Trophoblast cell (in vitro differentiated cells and primary cell): ENCODE data around the gene GGA3. TPM values are rescaled to one million over a fixed set of nuclear protein-coding genes. Genes with fewer than 3 reads are reported as not detected.

Source experiments
- DNase-seq, 2 donors: peaks; one replicate each; pipeline ENCODE4 v3.0.0-alpha.2; 2016
- H2AFZ ChIP-seq: 2 replicates; pipeline ENCODE4 v1.6.1; 2013; ENCODE audit warnings: low read length, moderate library complexity, mild to moderate bottlenecking; ENCODE audit not compliant: insufficient read depth, poor library complexity
- H2AK5ac ChIP-seq: 2 replicates; pipeline ENCODE4 v1.6.1; 2013; ENCODE audit warnings: mild to moderate bottlenecking, low read length
- H2BK120ac ChIP-seq: 2 replicates; pipeline ENCODE4 v1.6.1; 2013; ENCODE audit warnings: low read length, mild to moderate bottlenecking, moderate library complexity; ENCODE audit not compliant: insufficient read depth, poor library complexity
- H2BK12ac ChIP-seq: 2 replicates; pipeline ENCODE4 v1.6.1; 2013; ENCODE audit warnings: mild to moderate bottlenecking, low read length, moderate library complexity
- H2BK5ac ChIP-seq: 2 replicates; pipeline ENCODE4 v1.6.1; 2013; ENCODE audit warnings: low read length, low read depth, moderate library complexity, mild to moderate bottlenecking; ENCODE audit not compliant: poor library complexity
- H3K14ac ChIP-seq: 2 replicates; pipeline ENCODE4 v1.6.1; 2013; ENCODE audit warnings: mild to moderate bottlenecking, low read length
- H3K18ac ChIP-seq: 2 replicates; pipeline ENCODE4 v1.6.1; 2013; ENCODE audit warnings: mild to moderate bottlenecking, low read length
- H3K23ac ChIP-seq: 2 replicates; pipeline ENCODE4 v1.6.1; 2013; ENCODE audit warnings: low read length
- H3K27ac ChIP-seq: 2 replicates; pipeline ENCODE4 v1.5.1; 2013; ENCODE audit warnings: low read depth, mild to moderate bottlenecking, inconsistent platforms, low read length, moderate library complexity
- H3K27me3 ChIP-seq: 2 replicates; pipeline ENCODE4 v1.6.1; 2013; ENCODE audit warnings: inconsistent platforms, mild to moderate bottlenecking, low read length, moderate library complexity; ENCODE audit not compliant: insufficient read depth
- H3K36me3 ChIP-seq, 2 experiments: 1 replicate in 1 of 2; 2 replicates in 1 of 2; pipeline ENCODE4 v1.6.1; 2013; ENCODE audit warnings: low read length in 2 of 2, mild to moderate bottlenecking in 2 of 2, moderate library complexity in 1 of 2; ENCODE audit not compliant: insufficient read depth in 2 of 2, control insufficient read depth in 1 of 2
- H3K4ac ChIP-seq: 2 replicates; pipeline ENCODE4 v1.6.1; 2013; ENCODE audit warnings: low read depth, mild to moderate bottlenecking, low read length, moderate library complexity
- H3K4me1 ChIP-seq, 2 experiments: 1 replicate in 1 of 2; 2 replicates in 1 of 2; pipeline ENCODE4 v1.6.1; 2013; ENCODE audit warnings: low read length in 2 of 2, mild to moderate bottlenecking in 2 of 2, moderate library complexity in 1 of 2; ENCODE audit not compliant: insufficient read depth in 2 of 2, control insufficient read depth in 1 of 2
- H3K4me2 ChIP-seq: 2 replicates; pipeline ENCODE4 v1.6.1; 2013; ENCODE audit warnings: inconsistent platforms, mild to moderate bottlenecking, low read length, moderate library complexity
- H3K4me3 ChIP-seq: 2 replicates; pipeline ENCODE4 v1.5.1; 2013; ENCODE audit warnings: mild to moderate bottlenecking, low read depth, low read length, inconsistent platforms
- H3K79me1 ChIP-seq: one replicate; pipeline ENCODE4 v1.6.1; 2013; ENCODE audit warnings: low read length
- H3K79me2 ChIP-seq: 2 replicates; pipeline ENCODE4 v1.6.1; 2013; ENCODE audit warnings: low read length, mild to moderate bottlenecking; ENCODE audit not compliant: control insufficient read depth, insufficient read depth, poor library complexity
- H3K9ac ChIP-seq: 2 replicates; pipeline ENCODE4 v1.6.1; 2013; ENCODE audit warnings: mild to moderate bottlenecking, low read length
- H3K9me3 ChIP-seq: 2 replicates; pipeline ENCODE4 v1.6.1; 2013; ENCODE audit warnings: low read depth, mild to moderate bottlenecking, control low read depth, inconsistent platforms, low read length; ENCODE audit not compliant: insufficient read depth
- H4K12ac ChIP-seq: 2 replicates; pipeline ENCODE4 v1.6.1; 2013; ENCODE audit warnings: low read depth, mild to moderate bottlenecking, low read length, moderate library complexity
- H4K8ac ChIP-seq: 2 replicates; pipeline ENCODE4 v1.6.1; 2013; ENCODE audit warnings: low read depth, mild to moderate bottlenecking, low read length, moderate library complexity
- H4K91ac ChIP-seq: one replicate; pipeline ENCODE4 v1.6.1; 2013; ENCODE audit warnings: low read depth, mild to moderate bottlenecking, low read length, moderate library complexity
- WGBS: extraction: QIAGEN DNeasy Blood & Tissue Kit; methylation state at CpG from one replicate; pipeline ENCODE4 v1.1.7; 2013; ENCODE audit warnings: missing lambda C conversion rate; ENCODE audit not compliant: insufficient read length, insufficient coverage; ENCODE audit errors: extremely low coverage; 5-methylcytosine and 5-hydroxymethylcytosine counted together
- polyA plus RNA-seq: library from polyadenylated mRNA; stranded (reverse); fragments of 200-250 nt; gene quantifications from 2 replicates; pipeline ENCODE4 v1.2.3, GENCODE V29; 2013

Gene GGA3, protein sequence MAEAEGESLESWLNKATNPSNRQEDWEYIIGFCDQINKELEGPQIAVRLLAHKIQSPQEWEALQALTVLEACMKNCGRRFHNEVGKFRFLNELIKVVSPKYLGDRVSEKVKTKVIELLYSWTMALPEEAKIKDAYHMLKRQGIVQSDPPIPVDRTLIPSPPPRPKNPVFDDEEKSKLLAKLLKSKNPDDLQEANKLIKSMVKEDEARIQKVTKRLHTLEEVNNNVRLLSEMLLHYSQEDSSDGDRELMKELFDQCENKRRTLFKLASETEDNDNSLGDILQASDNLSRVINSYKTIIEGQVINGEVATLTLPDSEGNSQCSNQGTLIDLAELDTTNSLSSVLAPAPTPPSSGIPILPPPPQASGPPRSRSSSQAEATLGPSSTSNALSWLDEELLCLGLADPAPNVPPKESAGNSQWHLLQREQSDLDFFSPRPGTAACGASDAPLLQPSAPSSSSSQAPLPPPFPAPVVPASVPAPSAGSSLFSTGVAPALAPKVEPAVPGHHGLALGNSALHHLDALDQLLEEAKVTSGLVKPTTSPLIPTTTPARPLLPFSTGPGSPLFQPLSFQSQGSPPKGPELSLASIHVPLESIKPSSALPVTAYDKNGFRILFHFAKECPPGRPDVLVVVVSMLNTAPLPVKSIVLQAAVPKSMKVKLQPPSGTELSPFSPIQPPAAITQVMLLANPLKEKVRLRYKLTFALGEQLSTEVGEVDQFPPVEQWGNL
- 29.6 and 29.8 TPM in 2 replicates for polyA plus RNA-seq

- Histone ChIP-seq H3K27ac (peak within 1 kb of the TSS; percentile 84), H3K79me2 (peaks cover 12% of the 10 kb centered on the region), H3K27me3 (no peaks in the 10 kb centered on the region), H4K91ac (peak within 1 kb of the TSS; percentile 91), H3K9ac (peak within 1 kb of the TSS; percentile 97), H3K14ac (peak within 1 kb of the TSS; percentile 92), H2AFZ (peak within 1 kb of the TSS; percentile 92), H2BK12ac (no peak within 1 kb of the TSS), H3K9me3 (no peaks in the 10 kb centered on the region), H2BK5ac (peak within 1 kb of the TSS; percentile 95), H3K4me1 (peaks cover 8% of the 10 kb centered on the region in 2 experiments), H3K23ac (peak within 1 kb of the TSS; percentile 47), H4K8ac (peak within 1 kb of the TSS; percentile 91), H3K4me2 (peak within 1 kb of the TSS; percentile 86), H2AK5ac (peak within 1 kb of the TSS; percentile 66), H4K12ac (peak within 1 kb of the TSS; percentile 88), H2BK120ac (peak within 1 kb of the TSS; percentile 65), H3K79me1 (peaks cover 12% of the 10 kb centered on the region), H3K18ac (peak within 1 kb of the TSS; percentile 91), H3K4me3 (peak within 1 kb of the TSS; percentile 95), H3K36me3 (peaks cover 18 to 27% of the 10 kb centered on the region in 2 experiments), H3K4ac (peak within 1 kb of the TSS; percentile 81)
- no CpG with 5 or more reads among the region's 69 CpGs for WGBS
- DNase-seq, result peak; percentile 94 to 97
Measured at GRCh38 chr17:75261336-75262111, at the start of gene GGA3, which contains the start of gene MRPS7. Gene GGA3 (minus strand): TSS chr17:75261606. CDS start chr17:75261587, 19 bp downstream. Gene MRPS7 (plus strand): TSS chr17:75261879. CDS start chr17:75261901, 22 bp downstream.

- peak; percentile 85 to 91 for DNase-seq
- no peak overlapping the region for H3K27ac ChIP-seq
- no peak overlapping the region for H2AFZ ChIP-seq
- no peak overlapping the region for H2BK120ac ChIP-seq
- H3K18ac ChIP-seq, result no peak overlapping the region
- H3K79me1 ChIP-seq, result no peaks in the 10 kb centered on the region
- no peak overlapping the region for H3K4ac ChIP-seq
- H2BK12ac ChIP-seq, result no peak overlapping the region
- H3K9ac ChIP-seq, result no peak overlapping the region
- no peak overlapping the region for H3K23ac ChIP-seq
- no CpG with 5 or more reads among the region's 20 CpGs for WGBS
- no peak overlapping the region for H4K91ac ChIP-seq
- H3K4me1 ChIP-seq, result peaks cover 6 to 10% of the 10 kb centered on the region in 2 experiments
- H2BK5ac ChIP-seq, result no peak overlapping the region
- no peak overlapping the region for H4K8ac ChIP-seq
- peaks cover 0 to 2% of the 10 kb centered on the region in 2 experiments for H3K36me3 ChIP-seq
- H3K4me3 ChIP-seq, result no peak overlapping the region
- H3K14ac ChIP-seq, result no peak overlapping the region
- no peak overlapping the region for H2AK5ac ChIP-seq
- no peaks in the 10 kb centered on the region for H3K27me3 ChIP-seq
- no peak overlapping the region for H3K4me2 ChIP-seq
- no peak overlapping the region for H4K12ac ChIP-seq
- H3K79me2 ChIP-seq, result no peaks in the 10 kb centered on the region
- no peaks in the 10 kb centered on the region for H3K9me3 ChIP-seq
Measured at GRCh38 chr17:75308732-75309629, 47.6 kb upstream of the GGA3 start.

GRCh38 chr17:75307957-75308731 is 46.7 kb upstream of the GGA3 start:
- Histone ChIP-seq H3K4me3 (no peak overlapping the region), H3K79me1 (no peaks in the 10 kb centered on the region), H3K27ac (no peak overlapping the region), H2BK12ac (no peak overlapping the region), H2AFZ (no peak overlapping the region), H2BK5ac (no peak overlapping the region), H4K12ac (no peak overlapping the region), H3K27me3 (no peaks in the 10 kb centered on the region), H3K4ac (no peak overlapping the region), H3K79me2 (no peaks in the 10 kb centered on the region), H3K9ac (no peak overlapping the region), H4K8ac (no peak overlapping the region), H3K14ac (no peak overlapping the region), H4K91ac (no peak overlapping the region), H2BK120ac (no peak overlapping the region), H3K18ac (no peak overlapping the region), H3K9me3 (no peaks in the 10 kb centered on the region), H3K4me1 (peaks cover 6 to 10% of the 10 kb centered on the region in 2 experiments), H3K36me3 (no peaks in the 10 kb centered on the region), H2AK5ac (no peak overlapping the region), H3K4me2 (no peak overlapping the region), H3K23ac (no peak overlapping the region)
- WGBS, result no CpG with 5 or more reads among the region's 13 CpGs
- DNase-seq, result peak; percentile 94 to 99
